HG02870 (cell line): ENCODE results near the gene PMCH.
"Not testable (repeated sequence)": the region's sequence is repeated elsewhere in the genome, so short reads cannot be mapped to it uniquely, and the experiment has no call there.

Source experiments
- ATAC-seq: cut with Tn5 transposase; IDR thresholded peaks from one replicate; pipeline ENCODE4 v1.9.1; 2021; ENCODE audit warnings: mild to moderate bottlenecking, moderate library complexity; ENCODE audit not compliant: unreplicated experiment

PMCH gene

GRCh38 chr12:102197789-102198188 lies at the start of gene PMCH:
PMCH (minus strand) TSS chr12:102197833; CDS start chr12:102197770, 63 bp downstream.
- peak; percentile 99 for ATAC-seq

GRCh38 chr12:102240859-102241258 lies 43.2 kb upstream of the PMCH start:
- ATAC-seq = not testable (repeated sequence)

GRCh38 chr12:102234599-102234998 lies 37.0 kb upstream of the PMCH start:
- ATAC-seq = no peak

GRCh38 chr12:102232446-102232845 lies 34.8 kb upstream of the PMCH start:
- no peak for ATAC-seq

- ATAC-seq = no peak
These were observed 34.4 kb upstream of the PMCH start for GRCh38 chr12:102232036-102232435.

GRCh38 chr12:102227954-102228353 lies 30.3 kb upstream of the PMCH start:
- ATAC-seq = no peak

- no peak for ATAC-seq
These were observed 23.1 kb upstream of the PMCH start for GRCh38 chr12:102220736-102221135.

GRCh38 chr12:102215992-102216691 lies 18.5 kb upstream of the PMCH start:
- no peak for ATAC-seq

GRCh38 chr12:102204025-102204424 lies 6.4 kb upstream of the PMCH start:
- ATAC-seq = no peak

GRCh38 chr12:102202556-102202955 lies 4.9 kb upstream of the PMCH start:
- no peak for ATAC-seq

- ATAC-seq = no peak
These were observed 3.9 kb upstream of the PMCH start for GRCh38 chr12:102201436-102202061.

GRCh38 chr12:102195826-102196225 lies 1.8 kb downstream of the PMCH start:
- ATAC-seq = no peak

- no peak for ATAC-seq
These were observed 15.0 kb downstream of the PMCH start for GRCh38 chr12:102182635-102183034.

- ATAC-seq = no peak
These were observed 22.9 kb downstream of the PMCH start for GRCh38 chr12:102174761-102175160.

- no peak for ATAC-seq
These were observed 23.5 kb downstream of the PMCH start for GRCh38 chr12:102174117-102174516.

GRCh38 chr12:102172436-102172835 lies 25.2 kb downstream of the PMCH start:
- ATAC-seq = no peak

GRCh38 chr12:102171951-102172350 lies 25.7 kb downstream of the PMCH start:
- ATAC-seq = no peak

- no peak for ATAC-seq
These were observed 27.6 kb downstream of the PMCH start for GRCh38 chr12:102169922-102170621.

- ATAC-seq = peak; percentile 79
These were observed 29.6 kb downstream of the PMCH start for GRCh38 chr12:102167821-102168604.

GRCh38 chr12:102163383-102163782 lies 34.2 kb downstream of the PMCH start:
- ATAC-seq = no peak

GRCh38 chr12:102155206-102155605 lies 42.4 kb downstream of the PMCH start:
- ATAC-seq = not testable (repeated sequence)
